Gastroesophageal sphincter (tissue), 3 donors: Measurements from ENCODE around the gene PRKCQ.

Experiments
- EP300 ChIP-seq: sonication (generic); formaldehyde crosslinking; IDR thresholded peaks from one replicate; pipeline ENCODE4 v1.6.1; 2017; ENCODE audit warnings: antibody characterized with exemption, mild to moderate bottlenecking
- TF ChIP-seq, protein P1 (sequence below), 4 experiments: fragments of 200-600 bp in 2 of 4; fragments of 450-650 bp in 2 of 4; sonication (generic) in 1 of 4; IDR thresholded peaks; one replicate each; pipeline ENCODE4 v1.5.1; 2017 to 2019; ENCODE audit warnings: antibody characterized with exemption in 4 of 4, mild to moderate bottlenecking in 2 of 4, moderate library complexity in 2 of 4

DNA sequence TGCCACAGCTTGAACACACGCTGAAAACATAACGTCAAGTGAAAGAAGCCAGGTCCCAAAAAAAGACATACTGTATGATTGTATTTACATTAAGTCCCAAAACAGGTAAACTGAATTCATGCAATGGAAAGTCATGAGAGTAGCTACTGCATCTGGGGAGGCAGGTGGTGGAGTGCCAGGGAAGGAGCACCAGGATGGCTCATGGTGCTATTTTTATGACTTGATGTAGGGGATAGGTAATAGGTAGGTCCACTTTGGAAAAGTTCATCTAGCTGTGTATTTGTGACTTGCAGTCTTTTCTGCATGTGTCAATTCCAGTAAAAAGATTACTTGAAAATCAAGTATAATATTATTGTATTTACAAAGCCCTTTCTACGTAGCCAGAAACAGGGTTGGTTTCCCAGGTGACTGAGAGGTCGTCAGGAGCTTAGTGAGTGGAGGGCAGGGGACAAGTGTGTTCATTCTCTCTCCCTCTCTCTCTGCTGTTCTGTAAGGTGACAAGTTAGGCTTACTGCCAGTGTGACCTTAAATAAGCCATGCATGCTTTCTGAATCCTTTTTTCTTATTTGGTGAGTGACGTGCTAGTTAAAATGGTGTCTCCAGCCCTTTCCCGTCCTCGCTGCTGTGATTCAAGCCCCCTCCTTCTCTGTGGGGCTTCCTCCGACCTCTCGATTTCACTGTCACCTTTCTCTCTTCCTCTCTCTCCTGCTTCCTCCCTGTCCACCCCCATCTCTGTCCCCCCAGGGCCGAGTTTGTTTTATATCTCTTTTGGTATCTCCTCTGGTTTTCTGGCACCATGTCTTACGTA, 9.4 kb upstream of the PRKCQ start:
- TF ChIP-seq, protein P1, sequence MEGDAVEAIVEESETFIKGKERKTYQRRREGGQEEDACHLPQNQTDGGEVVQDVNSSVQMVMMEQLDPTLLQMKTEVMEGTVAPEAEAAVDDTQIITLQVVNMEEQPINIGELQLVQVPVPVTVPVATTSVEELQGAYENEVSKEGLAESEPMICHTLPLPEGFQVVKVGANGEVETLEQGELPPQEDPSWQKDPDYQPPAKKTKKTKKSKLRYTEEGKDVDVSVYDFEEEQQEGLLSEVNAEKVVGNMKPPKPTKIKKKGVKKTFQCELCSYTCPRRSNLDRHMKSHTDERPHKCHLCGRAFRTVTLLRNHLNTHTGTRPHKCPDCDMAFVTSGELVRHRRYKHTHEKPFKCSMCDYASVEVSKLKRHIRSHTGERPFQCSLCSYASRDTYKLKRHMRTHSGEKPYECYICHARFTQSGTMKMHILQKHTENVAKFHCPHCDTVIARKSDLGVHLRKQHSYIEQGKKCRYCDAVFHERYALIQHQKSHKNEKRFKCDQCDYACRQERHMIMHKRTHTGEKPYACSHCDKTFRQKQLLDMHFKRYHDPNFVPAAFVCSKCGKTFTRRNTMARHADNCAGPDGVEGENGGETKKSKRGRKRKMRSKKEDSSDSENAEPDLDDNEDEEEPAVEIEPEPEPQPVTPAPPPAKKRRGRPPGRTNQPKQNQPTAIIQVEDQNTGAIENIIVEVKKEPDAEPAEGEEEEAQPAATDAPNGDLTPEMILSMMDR (IDR thresholded peaks at IDR 0.05) = no peak
- no peak for TF ChIP-seq EP300
